Measurements from ENCODE around the gene ATXN7L2. TPM values are rescaled to one million over a fixed set of nuclear protein-coding genes. Genes with fewer than 3 reads are reported as not detected.

Gene ATXN7L2
- total and polyA plus RNA-seq, 10 of the 15 experiments (the other 5 are each of a cell fraction or from before 2014, with no cell fraction given) = 0.27 to 7.4 (median 4.9) TPM

- no peak overlapping the region for H3K4me2 ChIP-seq (ENCODE audit: control insufficient read depth, insufficient read depth)
- BruUV-seq (replicated peaks) = no TSS peak
- RAD21 ChIA-PET (ENCODE audit: unreplicated experiment) = interaction anchor here (1.1 kb wide), 1 partner anchor 8 kb away, joined by 3 read pairs; no protein-coding TSS in a partner anchor
- ATAC-seq (no peak), FAIRE-seq (no peak), DNase-seq (ENCODE audit: low read depth, low spot score) (no peak)
- intact Hi-C loops (cut with micrococcal nuclease; ENCODE audit: unreplicated experiment) (no loop called here), in situ Hi-C loops (cut with MboI) (no loop called here)
- no peaks in the 10 kb centered on the region for H3K36me3 ChIP-seq (ENCODE audit: control insufficient read depth in 2 of 2, insufficient read depth in 2 of 2, low read length in 1 of 2)
- POLR2A ChIA-PET = no interaction called here
- CTCF ChIA-PET = no interaction called here
- no peaks in the 10 kb centered on the region for H4K20me1 ChIP-seq (ENCODE audit: control insufficient read depth, insufficient read depth)
- WGBS (ENCODE audit: insufficient coverage, insufficient replicate concordance, low lambda C conversion rate, missing lambda C conversion rate) = 66% methylated on average over 8 of the region's 8 CpGs
- H2AFZ ChIP-seq (ENCODE audit: control insufficient read depth, low read depth, low read length) = no peak overlapping the region
- H3K9ac ChIP-seq (ENCODE audit: control insufficient read depth, insufficient read depth, low read length) = no peak overlapping the region
- SMC1A ChIA-PET (ENCODE audit: uncharacterized antibody, unreplicated experiment) = no interaction called here
- no peaks in the 10 kb centered on the region for H3K79me2 ChIP-seq (ENCODE audit: control insufficient read depth, insufficient read depth, low read length)
- H3K4me3 ChIP-seq = no peak overlapping the region
- no peaks in the 10 kb centered on the region for H3K9me3 ChIP-seq (replicated peaks; ENCODE audit: control insufficient read depth, insufficient read depth, low read length)
- H3K4me1 ChIP-seq (ENCODE audit: control insufficient read depth, insufficient read depth, low read length) = no peaks in the 10 kb centered on the region; the same call in 1 of the 2 replicates
- H3K27ac ChIP-seq (ENCODE audit: control insufficient read depth, insufficient read depth) = no peak overlapping the region
- peaks cover 0 to 6% of the 10 kb centered on the region in 2 experiments; a peak in 3 of 4 replicates for H3K27me3 ChIP-seq (replicated peaks in 1 of 2; ENCODE audit: control insufficient read depth in 2 of 2, insufficient read depth in 2 of 2, low read length in 1 of 2)
- TF ChIP-seq RAD51 (IDR thresholded peaks at IDR 0.05) (no peak), CBX3 (IDR thresholded peaks at IDR 0.05; ENCODE audit: borderline replicate concordance, low read depth) (no peak), ZBTB11 (CRISPR knock-in tag; IDR thresholded peaks at IDR 0.05) (no peak), NBN (IDR thresholded peaks at IDR 0.05) (no peak), BMI1 (IDR thresholded peaks at IDR 0.05; ENCODE audit: borderline replicate concordance) (no peak), PKNOX1 (IDR thresholded peaks at IDR 0.05) (no peak), SKIL (IDR thresholded peaks at IDR 0.05; ENCODE audit: low read depth, poor library complexity, severe bottlenecking) (no peak), BHLHE40 (IDR thresholded peaks at IDR 0.05; ENCODE audit: borderline replicate concordance in 1 of 2, low read depth in 2 of 2, low read length in 1 of 2) (no peak), ASH2L (IDR thresholded peaks at IDR 0.05; ENCODE audit: borderline replicate concordance, low read depth) (no peak), PAX8 (IDR thresholded peaks at IDR 0.05) (no peak), NR2F1 (conservative IDR thresholded peaks at IDR 0.05) (no peak), EZH2 (IDR thresholded peaks at IDR 0.05; ENCODE audit: borderline replicate concordance, control insufficient read depth, low read depth, low read length) (no peak), REST (IDR thresholded peaks at IDR 0.05; ENCODE audit: low read depth, low read length) (no peak)
Measured at GRCh38 chr1:109476825-109477224, 6.9 kb upstream of the ATXN7L2 start.

Data from GM12878 (cell line).